Neural progenitor cell (in vitro differentiated cells): Measurements from ENCODE around the gene NSG2. TPM values are rescaled to one million over a fixed set of nuclear protein-coding genes. Genes with fewer than 3 reads are reported as not detected.

ENCODE experiments used
- DNase-seq: peaks from one replicate; pipeline ENCODE4 v3.0.0-alpha.2; 2016; ENCODE audit warnings: low spot score
- H2AFZ ChIP-seq: fragments of 200-600 bp; sonication (generic); replicated peaks from 2 replicates; pipeline ENCODE4 v1.6.1; 2016; ENCODE audit warnings: antibody characterized with exemption
- H3F3A ChIP-seq: fragments of 200-600 bp; sonication (generic); 2 replicates; pipeline ENCODE4 v1.6.1; 2016; ENCODE audit warnings: antibody characterized with exemption, low read depth
- H3K27ac ChIP-seq: fragments of 200-600 bp; sonication (generic); 2 replicates; pipeline ENCODE4 v1.5.1; 2016; ENCODE audit warnings: mild to moderate bottlenecking
- H3K27me3 ChIP-seq: fragments of 200-600 bp; sonication (generic); 2 replicates; pipeline ENCODE4 v1.6.1; 2016; ENCODE audit warnings: mild to moderate bottlenecking, moderate library complexity
- H3K36me3 ChIP-seq: fragments of 200-600 bp; sonication (generic); 2 replicates; pipeline ENCODE4 v1.5.1; 2016
- H3K4me1 ChIP-seq: fragments of 200-600 bp; sonication (generic); 2 replicates; pipeline ENCODE4 v1.6.1; 2016; ENCODE audit warnings: mixed run types
- H3K4me2 ChIP-seq: fragments of 200-600 bp; sonication (generic); 2 replicates; pipeline ENCODE4 v1.6.1; 2016
- H3K4me3 ChIP-seq: fragments of 200-600 bp; sonication (generic); 2 replicates; pipeline ENCODE4 v1.5.1; 2016
- H3K79me2 ChIP-seq: fragments of 200-600 bp; sonication (generic); 2 replicates; pipeline ENCODE4 v1.6.1; 2016; ENCODE audit warnings: low read depth
- H3K9ac ChIP-seq: fragments of 200-600 bp; sonication (generic); 2 replicates; pipeline ENCODE4 v1.6.1; 2016
- H3K9me3 ChIP-seq: fragments of 200-600 bp; sonication (generic); 2 replicates; pipeline ENCODE4 v1.5.1; 2016; ENCODE audit warnings: low read depth
- H4K20me1 ChIP-seq: fragments of 200-600 bp; sonication (generic); 2 replicates; pipeline ENCODE4 v1.6.1; 2016; ENCODE audit warnings: low read depth
- H3K27ac Mint-ChIP-seq: 3 replicates; pipeline ENCODE4 v1.8.0; 2021; ENCODE audit warnings: mixed read lengths
- H3K27me3 Mint-ChIP-seq: 2 replicates; pipeline ENCODE4 v1.8.0; 2022; ENCODE audit warnings: low read depth, mild to moderate bottlenecking, inconsistent platforms, moderate library complexity, mixed read lengths; ENCODE audit not compliant: insufficient read depth
- H3K36me3 Mint-ChIP-seq: 3 replicates; pipeline ENCODE4 v1.8.0; 2021; ENCODE audit warnings: mixed read lengths
- H3K4me1 Mint-ChIP-seq: 3 replicates; pipeline ENCODE4 v1.8.0; 2021; ENCODE audit warnings: mixed read lengths
- H3K4me3 Mint-ChIP-seq: 3 replicates; pipeline ENCODE4 v1.8.0; 2021; ENCODE audit warnings: mild to moderate bottlenecking, moderate library complexity, mixed read lengths
- H3K9me3 Mint-ChIP-seq: 3 replicates; pipeline ENCODE4 v1.8.0; 2020; ENCODE audit warnings: mixed read lengths
- EZH2 ChIP-seq: fragments of 200-600 bp; sonication (generic); IDR thresholded peaks from 2 replicates; pipeline ENCODE4 v1.6.1; 2017; ENCODE audit warnings: antibody characterized with exemption, mild to moderate bottlenecking, moderate library complexity
- EZH2phosphoT487 ChIP-seq: fragments of 200-600 bp; sonication (generic); IDR thresholded peaks from 2 replicates; pipeline ENCODE4 v1.6.1; 2017; ENCODE audit warnings: antibody characterized with exemption
- total RNA-seq: library from RNA; depleted of rRNA; stranded (reverse); fragments of >200 nt; gene quantifications from 2 replicates; pipeline ENCODE4 v1.2.3, GENCODE V29; 2015; ENCODE audit warnings: low replicate concordance
- TF ChIP-seq, protein P1 (sequence below): fragments of 200-600 bp; sonication (generic); IDR thresholded peaks from 2 replicates; pipeline ENCODE4 v1.5.1; 2017; ENCODE audit warnings: antibody characterized with exemption, mild to moderate bottlenecking

The NSG2 gene
- total RNA-seq, 1 donor from 2014 or later: 0.11 TPM

DNA sequence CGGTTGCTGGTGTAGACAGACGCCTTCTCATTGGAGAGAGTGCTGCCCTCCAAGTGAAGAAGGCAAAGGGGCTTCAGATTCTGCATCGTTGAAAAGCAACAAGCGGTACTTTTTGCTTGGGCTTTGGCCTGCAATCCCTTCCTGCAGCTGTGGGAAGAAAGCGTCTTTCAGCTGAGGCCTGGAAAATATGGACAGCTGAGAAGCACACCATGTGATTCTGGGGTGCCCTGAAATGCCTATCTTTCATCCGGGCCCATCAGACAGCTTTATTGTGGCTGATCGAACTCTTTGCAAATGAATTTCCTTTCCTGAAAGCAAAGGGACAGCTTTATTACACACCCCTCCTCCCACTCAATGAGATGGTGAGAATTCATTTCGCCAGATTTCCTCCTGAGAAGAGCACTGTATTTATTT is 74.0 kb downstream of the NSG2 start:
- no peak overlapping the region for H3K4me3 ChIP-seq
- Mint-ChIP-seq H3K4me3 (no peak overlapping the region), H3K4me1 (peaks cover 17% of the 10 kb centered on the region), H3K36me3 (no peaks in the 10 kb centered on the region), H3K27me3 (no peaks in the 10 kb centered on the region), H3K9me3 (peaks cover 4% of the 10 kb centered on the region), H3K27ac (no peak overlapping the region)
- no peak overlapping the region for H3K9ac ChIP-seq
- H3K27me3 ChIP-seq: no peaks in the 10 kb centered on the region
- no peak overlapping the region for H2AFZ ChIP-seq
- no peak overlapping the region for H3K27ac ChIP-seq
- no peaks in the 10 kb centered on the region for H3K79me2 ChIP-seq
- H3K36me3 ChIP-seq: no peaks in the 10 kb centered on the region
- TF ChIP-seq EZH2phosphoT487: no peak
- TF ChIP-seq, protein P1, sequence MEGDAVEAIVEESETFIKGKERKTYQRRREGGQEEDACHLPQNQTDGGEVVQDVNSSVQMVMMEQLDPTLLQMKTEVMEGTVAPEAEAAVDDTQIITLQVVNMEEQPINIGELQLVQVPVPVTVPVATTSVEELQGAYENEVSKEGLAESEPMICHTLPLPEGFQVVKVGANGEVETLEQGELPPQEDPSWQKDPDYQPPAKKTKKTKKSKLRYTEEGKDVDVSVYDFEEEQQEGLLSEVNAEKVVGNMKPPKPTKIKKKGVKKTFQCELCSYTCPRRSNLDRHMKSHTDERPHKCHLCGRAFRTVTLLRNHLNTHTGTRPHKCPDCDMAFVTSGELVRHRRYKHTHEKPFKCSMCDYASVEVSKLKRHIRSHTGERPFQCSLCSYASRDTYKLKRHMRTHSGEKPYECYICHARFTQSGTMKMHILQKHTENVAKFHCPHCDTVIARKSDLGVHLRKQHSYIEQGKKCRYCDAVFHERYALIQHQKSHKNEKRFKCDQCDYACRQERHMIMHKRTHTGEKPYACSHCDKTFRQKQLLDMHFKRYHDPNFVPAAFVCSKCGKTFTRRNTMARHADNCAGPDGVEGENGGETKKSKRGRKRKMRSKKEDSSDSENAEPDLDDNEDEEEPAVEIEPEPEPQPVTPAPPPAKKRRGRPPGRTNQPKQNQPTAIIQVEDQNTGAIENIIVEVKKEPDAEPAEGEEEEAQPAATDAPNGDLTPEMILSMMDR: no peak
- TF ChIP-seq EZH2: no peak
- peaks cover 20% of the 10 kb centered on the region for H3K4me1 ChIP-seq
- H4K20me1 ChIP-seq: no peaks in the 10 kb centered on the region
- H3K4me2 ChIP-seq: peak overlapping the region; percentile 14
- no peak for DNase-seq
- H3F3A ChIP-seq: peaks cover 7% of the 10 kb centered on the region
- H3K9me3 ChIP-seq: no peaks in the 10 kb centered on the region

DNA sequence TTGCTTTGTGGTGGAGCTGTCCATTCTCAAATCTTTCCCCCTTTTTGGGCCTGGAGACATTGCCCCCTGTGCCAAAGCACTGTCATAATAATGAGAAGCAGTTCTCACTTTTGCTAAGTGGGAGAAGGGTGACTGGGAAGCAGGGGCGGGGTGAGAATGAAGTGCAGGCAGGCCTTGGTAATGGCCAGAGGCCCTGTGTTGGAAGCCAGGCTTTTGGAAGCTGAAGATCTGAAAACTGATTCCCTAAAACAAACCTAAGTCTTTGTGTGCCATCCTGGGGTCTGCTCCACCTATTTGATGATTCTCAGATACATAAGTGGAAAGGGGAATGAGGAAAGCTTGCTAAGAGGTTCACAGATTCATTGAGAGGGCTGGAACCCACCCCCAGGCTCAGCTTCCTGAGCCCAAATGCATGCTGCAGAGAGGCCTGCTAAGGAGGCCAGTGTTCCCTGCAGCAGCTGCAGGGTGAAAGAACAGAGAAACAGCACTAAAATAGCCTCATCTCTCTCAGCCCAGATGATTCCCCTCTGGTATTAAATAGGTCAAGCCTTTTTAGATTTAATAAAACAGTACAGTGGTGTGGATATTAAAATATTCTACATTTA is 75.0 kb downstream of the NSG2 start:
- Histone ChIP-seq H3K4me1 (peaks cover 20% of the 10 kb centered on the region), H3K27me3 (no peaks in the 10 kb centered on the region), H3K79me2 (no peaks in the 10 kb centered on the region), H3K27ac (no peak overlapping the region), H3K9me3 (no peaks in the 10 kb centered on the region), H3K36me3 (no peaks in the 10 kb centered on the region), H2AFZ (no peak overlapping the region), H3K4me3 (no peak overlapping the region), H3F3A (peaks cover 7% of the 10 kb centered on the region), H3K4me2 (no peak overlapping the region), H4K20me1 (no peaks in the 10 kb centered on the region), H3K9ac (no peak overlapping the region)
- no peak for DNase-seq
- TF ChIP-seq EZH2phosphoT487 (no peak), EZH2 (no peak)
- TF ChIP-seq, protein P1: no peak
- Mint-ChIP-seq H3K4me1 (peaks cover 20% of the 10 kb centered on the region), H3K4me3 (no peak overlapping the region), H3K27ac (no peak overlapping the region), H3K36me3 (no peaks in the 10 kb centered on the region), H3K27me3 (no peaks in the 10 kb centered on the region), H3K9me3 (peaks cover 6% of the 10 kb centered on the region)

DNA sequence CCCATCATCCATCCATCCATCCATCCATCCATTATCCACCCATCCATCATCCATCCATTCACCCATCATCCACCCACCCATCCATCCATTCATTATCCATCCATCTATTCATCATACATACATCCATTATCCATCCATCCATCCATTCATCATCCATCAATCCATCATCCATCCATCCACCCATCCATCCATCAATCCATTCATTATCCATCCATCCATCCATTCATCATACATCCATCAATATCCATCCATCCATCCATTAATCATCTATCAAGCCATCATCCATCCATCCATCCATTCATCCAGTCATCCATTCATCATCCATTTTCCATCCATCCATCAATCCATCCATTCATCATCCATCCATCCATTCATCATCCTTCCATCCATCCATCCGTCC is 89.0 kb downstream of the NSG2 start:
- no peaks in the 10 kb centered on the region for H4K20me1 ChIP-seq
- H3K9me3 Mint-ChIP-seq: no peaks in the 10 kb centered on the region
- H3K27me3 Mint-ChIP-seq: no peaks in the 10 kb centered on the region
- H3K27me3 ChIP-seq: no peaks in the 10 kb centered on the region
- no peak overlapping the region for H3K4me2 ChIP-seq
- no peak overlapping the region for H3K9ac ChIP-seq
- no peaks in the 10 kb centered on the region for H3K79me2 ChIP-seq
- TF ChIP-seq, protein P1: no peak
- no peak for TF ChIP-seq EZH2phosphoT487
- TF ChIP-seq EZH2: no peak
- no peaks in the 10 kb centered on the region for H3K9me3 ChIP-seq
- H3K4me1 Mint-ChIP-seq: no peaks in the 10 kb centered on the region
- H2AFZ ChIP-seq: no peak overlapping the region
- no peak overlapping the region for H3K4me3 ChIP-seq
- DNase-seq: no peak
- H3K27ac ChIP-seq: no peak overlapping the region
- H3K4me1 ChIP-seq: no peaks in the 10 kb centered on the region
- no peaks in the 10 kb centered on the region for H3K36me3 Mint-ChIP-seq
- H3K4me3 Mint-ChIP-seq: no peak overlapping the region
- no peaks in the 10 kb centered on the region for H3K36me3 ChIP-seq
- no peak overlapping the region for H3K27ac Mint-ChIP-seq
- no peaks in the 10 kb centered on the region for H3F3A ChIP-seq
